ENCODE results near the gene LYSMD3.

- TF ChIP-seq, protein P1, sequence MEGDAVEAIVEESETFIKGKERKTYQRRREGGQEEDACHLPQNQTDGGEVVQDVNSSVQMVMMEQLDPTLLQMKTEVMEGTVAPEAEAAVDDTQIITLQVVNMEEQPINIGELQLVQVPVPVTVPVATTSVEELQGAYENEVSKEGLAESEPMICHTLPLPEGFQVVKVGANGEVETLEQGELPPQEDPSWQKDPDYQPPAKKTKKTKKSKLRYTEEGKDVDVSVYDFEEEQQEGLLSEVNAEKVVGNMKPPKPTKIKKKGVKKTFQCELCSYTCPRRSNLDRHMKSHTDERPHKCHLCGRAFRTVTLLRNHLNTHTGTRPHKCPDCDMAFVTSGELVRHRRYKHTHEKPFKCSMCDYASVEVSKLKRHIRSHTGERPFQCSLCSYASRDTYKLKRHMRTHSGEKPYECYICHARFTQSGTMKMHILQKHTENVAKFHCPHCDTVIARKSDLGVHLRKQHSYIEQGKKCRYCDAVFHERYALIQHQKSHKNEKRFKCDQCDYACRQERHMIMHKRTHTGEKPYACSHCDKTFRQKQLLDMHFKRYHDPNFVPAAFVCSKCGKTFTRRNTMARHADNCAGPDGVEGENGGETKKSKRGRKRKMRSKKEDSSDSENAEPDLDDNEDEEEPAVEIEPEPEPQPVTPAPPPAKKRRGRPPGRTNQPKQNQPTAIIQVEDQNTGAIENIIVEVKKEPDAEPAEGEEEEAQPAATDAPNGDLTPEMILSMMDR (IDR thresholded peaks at IDR 0.05) = no peak
- TF ChIP-seq ZFX (IDR thresholded peaks at IDR 0.05; ENCODE audit: borderline replicate concordance) = no peak
These were observed 40.6 kb downstream of the LYSMD3 start for GRCh38 chr5:90488791-90489190.
